HUES64 (cell line): ENCODE results near the gene LRBA.
"Not testable (repeated sequence)": the region's sequence is repeated elsewhere in the genome, so short reads cannot be mapped to it uniquely, and the experiment has no call there.

Source experiments
- H3K27ac ChIP-seq: 2 replicates; pipeline ENCODE4 v1.7.0; 2013; ENCODE audit warnings: low read depth, low read length, inconsistent platforms
- H3K27me3 ChIP-seq: 2 replicates; pipeline ENCODE4 v1.6.1; 2013; ENCODE audit warnings: mild to moderate bottlenecking, low read length; ENCODE audit not compliant: insufficient read depth
- H3K36me3 ChIP-seq: 2 replicates; pipeline ENCODE4 v1.6.1; 2013; ENCODE audit warnings: mild to moderate bottlenecking, low read length; ENCODE audit not compliant: insufficient read depth
- H3K4me1 ChIP-seq: 2 replicates; pipeline ENCODE4 v1.6.1; 2013; ENCODE audit warnings: mild to moderate bottlenecking, low read length, moderate library complexity; ENCODE audit not compliant: insufficient read depth
- H3K4me3 ChIP-seq: 2 replicates; pipeline ENCODE4 v1.5.1; 2013; ENCODE audit warnings: mild to moderate bottlenecking, low read length, moderate library complexity
- H3K9ac ChIP-seq: 2 replicates; pipeline ENCODE4 v1.6.1; 2013; ENCODE audit warnings: mild to moderate bottlenecking, low read depth, low read length
- H3K9me3 ChIP-seq: 2 replicates; pipeline ENCODE4 v1.6.1; 2013; ENCODE audit warnings: low read depth, low read length; ENCODE audit not compliant: insufficient read depth
- WGBS: fragments of 150-250, 120-280 bp; methylation state at CpG from one replicate; pipeline ENCODE4 v1.1.7; 2013; ENCODE audit warnings: missing lambda C conversion rate; 5-methylcytosine and 5-hydroxymethylcytosine counted together

LRBA gene

DNA sequence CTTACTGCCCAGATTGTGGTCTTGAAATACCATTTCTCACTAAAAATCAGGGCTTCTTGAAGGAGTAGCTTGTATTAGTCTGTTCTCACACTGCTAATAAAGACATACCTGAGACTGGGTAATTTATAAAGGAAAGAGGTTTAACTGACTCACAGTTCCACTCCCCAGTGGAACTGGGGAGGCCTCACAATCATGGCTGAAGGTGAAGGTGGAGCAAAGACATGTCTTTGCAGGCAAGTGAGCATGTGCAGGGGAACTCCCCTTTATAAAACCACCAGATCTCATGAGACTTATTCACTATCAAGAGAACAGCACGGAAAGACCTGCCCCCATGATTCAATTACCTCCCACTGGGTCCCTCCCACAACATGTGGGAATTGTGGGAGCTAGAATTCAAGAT lies 58.0 kb downstream of the LRBA start:
- H3K27me3 ChIP-seq: not testable (repeated sequence)
- WGBS: 87% methylated on average over 1 of the region's 1 CpG

DNA sequence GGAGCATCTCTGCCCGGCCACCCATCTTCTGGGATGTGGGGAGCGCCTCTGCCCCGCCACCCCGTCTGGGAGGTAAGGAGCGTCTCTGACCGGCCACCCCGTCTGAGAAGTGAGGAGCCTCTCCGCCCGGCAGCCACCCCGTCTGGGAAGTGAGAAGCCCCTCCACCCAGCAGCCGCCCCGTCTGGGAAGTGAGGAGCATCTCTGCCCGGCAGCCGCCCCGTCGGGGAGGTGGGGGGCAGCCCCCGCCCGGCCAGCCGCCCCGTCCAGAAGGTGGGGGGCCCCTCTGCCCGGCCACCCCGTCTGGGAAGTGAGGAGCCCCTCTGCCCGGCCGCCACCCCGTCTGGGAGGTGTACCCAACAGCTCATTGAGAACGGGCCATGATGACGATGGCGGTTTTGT lies 61.2 kb downstream of the LRBA start:
- not testable (repeated sequence) for H3K9ac ChIP-seq, H3K27ac ChIP-seq, H3K36me3 ChIP-seq, H3K27me3 ChIP-seq, H3K4me1 ChIP-seq, H3K4me3 ChIP-seq
- H3K9me3 ChIP-seq: peaks cover 37% of the 10 kb centered on the region
- 96% methylated on average over 27 of the region's 28 CpGs for WGBS

More for the DNA sequence above, 58.0 kb downstream of the LRBA start:
- H3K9ac ChIP-seq, H3K4me3 ChIP-seq, H3K4me1 ChIP-seq, H3K27ac ChIP-seq: not testable (repeated sequence)
- peaks cover 43% of the 10 kb centered on the region for H3K9me3 ChIP-seq
- peaks cover 12% of the 10 kb centered on the region for H3K36me3 ChIP-seq

DNA sequence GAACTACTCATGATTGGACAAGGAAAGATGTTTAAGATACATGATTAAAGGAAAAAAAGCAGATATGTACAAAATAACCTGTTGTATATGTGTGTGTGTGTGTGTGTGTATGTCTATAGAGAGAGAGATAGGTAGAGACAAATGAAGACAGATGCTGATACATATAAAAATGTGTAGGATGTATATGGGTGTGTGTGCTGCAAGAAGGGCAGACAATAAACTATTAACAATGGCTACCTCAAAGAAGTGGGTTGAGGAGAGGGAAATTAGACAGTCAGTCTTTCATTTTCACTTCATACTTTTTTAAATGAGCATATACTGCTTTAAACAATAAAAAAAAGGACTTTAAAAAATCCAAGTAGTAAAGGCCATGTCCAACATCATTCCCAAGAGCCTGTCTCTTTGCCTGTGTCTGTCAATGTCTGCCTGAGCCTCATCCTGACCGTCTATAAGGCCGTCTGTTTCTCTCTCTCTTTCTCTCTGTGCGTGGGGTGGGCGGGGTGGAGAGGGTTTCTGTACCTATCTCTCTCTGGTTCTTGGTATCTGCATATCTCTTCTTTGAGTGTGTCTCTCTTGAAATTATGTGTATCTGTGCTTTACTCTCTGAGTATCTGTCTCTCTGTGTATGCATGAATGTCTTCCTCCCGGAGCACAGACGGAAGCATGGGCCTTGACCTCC lies 62.8 kb downstream of the LRBA start:
- Histone ChIP-seq H3K4me3 (no peak overlapping the region), H3K27me3 (no peaks in the 10 kb centered on the region)
- 93% methylated on average over 6 of the region's 6 CpGs for WGBS

DNA sequence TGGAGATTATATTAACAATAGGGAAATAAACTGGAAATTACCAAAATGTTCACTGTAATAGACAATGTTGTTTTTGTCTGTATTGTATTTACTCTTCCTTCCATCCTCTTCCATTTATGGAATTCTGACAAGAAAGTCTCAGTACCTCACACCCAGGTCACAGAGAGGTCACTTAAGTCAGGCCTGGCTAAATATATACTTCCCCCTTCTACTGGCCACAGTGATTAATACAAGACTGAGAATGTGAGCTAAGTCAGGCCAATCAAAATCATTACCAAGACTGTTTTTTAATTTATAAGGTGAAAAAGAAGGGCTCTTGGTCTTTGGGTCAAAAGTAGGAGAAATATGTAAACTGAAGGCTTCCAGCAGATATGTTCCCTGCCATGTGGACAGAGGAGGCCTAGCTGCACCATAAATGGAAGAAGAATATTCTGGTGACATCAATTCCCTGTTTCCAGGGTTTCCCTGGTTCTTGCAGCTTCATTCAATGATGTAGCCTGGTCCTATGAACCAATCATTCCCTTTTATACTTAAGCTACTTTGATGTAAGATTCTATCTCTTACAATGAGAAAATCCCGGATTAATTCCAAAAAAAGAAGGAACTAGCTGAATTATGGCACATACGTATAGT lies 64.3 kb downstream of the LRBA start:
- Histone ChIP-seq H3K9me3 (peaks cover 6% of the 10 kb centered on the region; the same call in 1 of the 2 replicates), H3K27me3 (no peaks in the 10 kb centered on the region), H3K27ac (no peak overlapping the region), H3K36me3 (no peaks in the 10 kb centered on the region), H3K4me1 (no peaks in the 10 kb centered on the region), H3K9ac (no peak overlapping the region), H3K4me3 (no peak overlapping the region)
- WGBS: 88% methylated on average over 2 of the region's 2 CpGs

More for the DNA sequence above, 62.8 kb downstream of the LRBA start:
- Histone ChIP-seq H3K4me1 (no peaks in the 10 kb centered on the region), H3K36me3 (peaks cover 4% of the 10 kb centered on the region), H3K9ac (no peak overlapping the region), H3K9me3 (peaks cover 21% of the 10 kb centered on the region), H3K27ac (no peak overlapping the region)

DNA sequence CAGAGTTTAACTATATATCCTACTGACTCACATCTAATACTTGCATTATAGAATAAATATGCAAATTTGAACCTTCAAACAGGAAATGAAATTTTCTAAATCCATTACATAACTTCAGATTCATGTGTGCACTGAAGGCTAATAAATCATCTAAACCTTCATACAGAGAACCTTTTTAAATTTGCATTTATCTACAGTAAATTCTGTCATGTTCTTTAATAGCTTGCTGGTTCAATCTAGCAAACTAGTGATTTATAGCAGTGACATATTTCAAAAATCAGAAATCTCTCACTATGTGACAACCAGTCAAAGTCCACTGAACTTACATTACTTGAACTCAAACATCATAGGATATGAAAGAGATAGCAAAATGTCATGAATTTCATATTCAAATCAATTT lies 65.1 kb downstream of the LRBA start:
- H3K4me3 ChIP-seq: no peak overlapping the region
- no peaks in the 10 kb centered on the region for H3K4me1 ChIP-seq
- no peaks in the 10 kb centered on the region for H3K36me3 ChIP-seq
- H3K9me3 ChIP-seq: no peaks in the 10 kb centered on the region
- no peak overlapping the region for H3K27ac ChIP-seq
- no peaks in the 10 kb centered on the region for H3K27me3 ChIP-seq
- no peak overlapping the region for H3K9ac ChIP-seq

DNA sequence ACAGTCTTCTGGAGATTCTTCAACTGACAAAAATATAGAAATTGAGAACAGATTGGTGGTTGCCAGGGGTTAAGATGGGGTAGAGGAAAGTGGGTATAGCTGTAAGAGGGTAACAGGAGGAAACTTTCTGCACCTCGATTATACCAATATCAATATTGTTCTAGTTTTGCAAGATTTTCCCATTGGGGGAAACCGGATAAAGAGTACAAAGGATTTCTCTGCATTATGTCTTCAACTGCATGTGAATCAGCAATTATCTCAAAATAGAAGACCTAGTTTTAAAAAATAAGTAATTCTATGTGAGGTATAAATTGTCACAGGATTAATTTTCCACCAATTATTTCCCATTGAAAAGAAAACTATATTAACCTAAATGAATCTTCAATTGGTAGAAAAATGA lies 65.7 kb downstream of the LRBA start:
- Histone ChIP-seq H3K27ac (no peak overlapping the region), H3K4me3 (no peak overlapping the region), H3K27me3 (no peaks in the 10 kb centered on the region), H3K9me3 (no peaks in the 10 kb centered on the region), H3K36me3 (no peaks in the 10 kb centered on the region), H3K9ac (no peak overlapping the region), H3K4me1 (no peaks in the 10 kb centered on the region)
- WGBS: 100% methylated on average over 2 of the region's 2 CpGs

DNA sequence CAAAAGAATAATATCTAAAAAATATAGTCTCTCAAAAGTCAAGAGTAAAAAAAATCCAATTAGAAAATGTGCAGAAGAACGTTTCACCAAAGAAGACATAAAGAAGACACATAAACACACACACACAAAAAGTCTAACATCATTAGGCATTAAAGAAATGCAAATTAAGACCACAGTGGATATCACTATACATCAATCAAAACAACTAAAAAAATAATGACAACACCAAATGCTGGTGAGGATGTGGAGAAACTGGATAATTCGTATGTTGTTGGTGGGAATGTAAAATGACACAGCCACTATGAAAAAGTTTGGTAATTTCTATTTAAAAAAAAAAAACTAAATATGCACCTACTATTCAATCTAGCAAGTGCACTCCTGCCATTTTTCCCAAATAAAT lies 66.4 kb downstream of the LRBA start:
- Histone ChIP-seq H3K4me1 (no peaks in the 10 kb centered on the region), H3K27me3 (no peaks in the 10 kb centered on the region), H3K9ac (no peak overlapping the region), H3K27ac (no peak overlapping the region), H3K36me3 (no peaks in the 10 kb centered on the region), H3K4me3 (no peak overlapping the region), H3K9me3 (no peaks in the 10 kb centered on the region)
- 100% methylated on average over 1 of the region's 2 CpGs for WGBS

DNA sequence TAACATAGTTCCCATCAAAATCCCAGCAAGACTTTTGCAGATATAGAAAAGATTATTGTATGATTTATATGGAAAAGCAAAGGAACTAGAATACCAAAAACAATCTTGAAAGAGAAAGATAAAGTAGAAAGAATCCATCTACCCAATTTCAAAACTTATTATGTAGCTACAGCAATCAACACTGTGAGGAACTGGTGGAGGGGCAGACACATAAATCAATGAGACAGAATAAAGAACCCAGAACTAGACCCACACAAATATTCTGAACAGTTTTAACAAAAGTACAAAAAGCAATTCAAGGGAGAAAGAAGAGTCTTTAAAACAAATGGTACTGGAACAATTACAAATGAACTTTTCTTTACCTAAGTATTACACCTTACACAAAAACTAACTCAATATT lies 67.0 kb downstream of the LRBA start:
- Histone ChIP-seq H3K4me3 (no peak overlapping the region), H3K36me3 (no peaks in the 10 kb centered on the region), H3K9me3 (no peaks in the 10 kb centered on the region), H3K27ac (no peak overlapping the region), H3K27me3 (no peaks in the 10 kb centered on the region), H3K9ac (no peak overlapping the region), H3K4me1 (no peaks in the 10 kb centered on the region)

DNA sequence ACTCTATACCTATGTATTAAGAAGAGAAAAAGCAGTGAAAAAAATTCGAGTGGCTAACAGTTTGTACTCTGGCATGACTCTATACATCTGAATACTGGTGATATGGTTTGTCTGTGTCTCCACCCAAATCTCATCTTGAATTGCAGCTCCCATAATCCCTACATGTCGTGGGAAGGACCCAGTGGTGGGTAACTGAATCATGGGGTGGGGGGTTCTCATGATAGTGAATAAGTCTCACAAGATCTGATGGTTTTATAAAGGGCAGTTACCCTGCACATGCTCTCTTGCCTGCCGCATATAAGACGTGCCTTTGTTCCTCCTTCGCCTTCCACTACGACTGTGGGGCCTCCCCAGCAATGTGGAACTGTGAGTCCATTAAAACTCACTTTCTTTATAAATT lies 70.4 kb downstream of the LRBA start:
- Histone ChIP-seq H3K9me3 (no peaks in the 10 kb centered on the region), H3K27me3 (no peaks in the 10 kb centered on the region), H3K4me3 (no peak overlapping the region), H3K4me1 (no peaks in the 10 kb centered on the region), H3K36me3 (no peaks in the 10 kb centered on the region), H3K27ac (no peak overlapping the region), H3K9ac (no peak overlapping the region)
- WGBS: 92% methylated on average over 5 of the region's 6 CpGs

DNA sequence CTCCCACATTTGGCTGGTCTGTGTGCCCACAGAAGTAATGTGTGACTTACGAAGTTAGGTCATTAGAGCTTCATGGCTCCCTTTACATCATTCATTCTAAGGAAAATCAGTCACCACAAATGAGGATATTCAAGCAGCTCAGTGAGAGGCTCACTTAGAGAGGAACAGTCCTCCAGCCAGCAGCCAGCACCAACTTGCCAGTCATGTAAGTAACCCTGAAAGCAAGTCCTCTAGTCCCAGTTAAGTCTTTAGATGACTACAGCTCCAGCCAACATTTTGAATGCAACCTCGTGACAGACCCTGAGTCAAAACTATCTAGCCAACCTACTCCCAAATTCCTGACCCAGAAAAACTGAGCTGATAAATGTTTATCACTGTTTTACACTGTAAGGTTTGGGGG lies 71.3 kb downstream of the LRBA start:
- no peak overlapping the region for H3K9ac ChIP-seq
- no peaks in the 10 kb centered on the region for H3K27me3 ChIP-seq
- no peaks in the 10 kb centered on the region for H3K36me3 ChIP-seq
- H3K4me1 ChIP-seq: peaks cover 5% of the 10 kb centered on the region
- H3K9me3 ChIP-seq: no peaks in the 10 kb centered on the region
- no peak overlapping the region for H3K4me3 ChIP-seq
- H3K27ac ChIP-seq: no peak overlapping the region
- WGBS: 93% methylated on average over 2 of the region's 2 CpGs

DNA sequence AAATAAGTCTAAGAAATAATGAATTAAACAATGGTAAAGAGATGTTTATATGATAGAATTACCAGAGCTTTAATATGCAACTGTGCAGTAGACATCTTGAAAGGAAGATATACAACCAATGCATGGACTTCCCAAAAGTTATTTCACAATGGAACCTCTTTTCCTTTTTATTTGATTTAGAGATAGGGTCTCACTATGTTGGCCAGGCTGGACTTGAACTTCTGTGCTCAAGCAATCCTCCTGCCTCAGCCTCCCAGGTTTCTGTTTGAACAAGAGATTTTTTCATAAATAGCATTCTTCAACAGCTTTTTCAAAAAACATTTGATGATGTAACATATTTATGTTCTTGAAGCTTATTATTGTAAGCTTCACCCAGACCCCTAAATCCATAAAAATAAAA lies 72.0 kb downstream of the LRBA start:
- peaks cover 10% of the 10 kb centered on the region for H3K4me1 ChIP-seq
- no peaks in the 10 kb centered on the region for H3K9me3 ChIP-seq
- no peak overlapping the region for H3K9ac ChIP-seq
- H3K36me3 ChIP-seq: no peaks in the 10 kb centered on the region
- no peak overlapping the region for H3K4me3 ChIP-seq
- no peaks in the 10 kb centered on the region for H3K27me3 ChIP-seq
- no peak overlapping the region for H3K27ac ChIP-seq

DNA sequence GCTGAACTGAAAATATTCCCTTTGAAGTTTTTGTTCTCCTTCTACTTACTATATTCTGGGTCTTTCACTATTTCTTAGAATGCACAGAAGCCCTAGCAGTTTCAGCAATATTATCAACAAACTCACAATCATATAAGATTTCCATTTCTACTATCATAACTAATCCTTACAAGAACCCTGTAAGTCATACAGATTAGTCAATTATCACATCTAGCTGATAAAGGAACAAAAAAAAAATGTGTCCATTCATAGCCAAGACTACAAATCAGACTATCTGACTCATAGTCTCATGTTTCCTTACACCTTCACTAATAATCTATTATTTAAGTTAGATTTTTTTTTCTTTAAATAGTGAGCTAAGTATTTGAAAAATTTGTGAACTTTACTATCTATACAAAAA lies 72.5 kb downstream of the LRBA start:
- Histone ChIP-seq H3K27ac (no peak overlapping the region), H3K4me3 (no peak overlapping the region), H3K36me3 (no peaks in the 10 kb centered on the region), H3K27me3 (no peaks in the 10 kb centered on the region), H3K9ac (no peak overlapping the region), H3K4me1 (peaks cover 15% of the 10 kb centered on the region), H3K9me3 (no peaks in the 10 kb centered on the region)
